Progenitor cell of endocrine pancreas (in vitro differentiated cells): ENCODE results near the gene PDZD2. TPM values are rescaled to one million over a fixed set of nuclear protein-coding genes. Genes with fewer than 3 reads are reported as not detected.

Experiments used
- DNase-seq: peaks from one replicate; pipeline ENCODE4 v3.0.0; 2021; ENCODE audit warnings: low spot score; ENCODE audit not compliant: unreplicated experiment
- H3K27ac Mint-ChIP-seq: 2 replicates; pipeline ENCODE4 v1.8.0; 2021; ENCODE audit warnings: mild to moderate bottlenecking, moderate library complexity, mixed read lengths
- H3K27me3 Mint-ChIP-seq: 2 replicates; pipeline ENCODE4 v1.8.0; 2021; ENCODE audit warnings: mixed read lengths
- H3K36me3 Mint-ChIP-seq: 2 replicates; pipeline ENCODE4 v1.8.0; 2022; ENCODE audit warnings: mixed read lengths; ENCODE audit not compliant: insufficient read depth
- H3K4me1 Mint-ChIP-seq: 2 replicates; pipeline ENCODE4 v1.8.0; 2021; ENCODE audit warnings: low read depth, mixed read lengths
- H3K4me3 Mint-ChIP-seq: 2 replicates; pipeline ENCODE4 v1.8.0; 2021; ENCODE audit warnings: low read depth, mild to moderate bottlenecking, moderate library complexity, mixed read lengths
- H3K9me3 Mint-ChIP-seq: 2 replicates; pipeline ENCODE4 v1.8.0; 2021; ENCODE audit warnings: low read depth, mixed read lengths
- CTCF ChIP-seq: fragments of 200-600 bp; sonication (generic); IDR thresholded peaks from one replicate; pipeline ENCODE4 v1.5.0; 2021; ENCODE audit warnings: antibody characterized with exemption, mild to moderate bottlenecking; ENCODE audit not compliant: unreplicated experiment
- total RNA-seq: library from RNA; stranded (reverse); gene quantifications from 2 replicates; pipeline ENCODE4 v1.2.1, GENCODE V29; 2021

PDZD2 gene
- total RNA-seq, 1 donor from 2014 or later: 3.1 TPM

- Mint-ChIP-seq H3K4me3 (no peak overlapping the region), H3K27ac (no peak overlapping the region), H3K36me3 (no peaks in the 10 kb centered on the region), H3K27me3 (peaks cover 23% of the 10 kb centered on the region), H3K9me3 (no peaks in the 10 kb centered on the region), H3K4me1 (peaks cover 7% of the 10 kb centered on the region)
- no peak for TF ChIP-seq CTCF
- DNase-seq: no peak
Measured at GRCh38 chr5:31635446-31635845, 3.5 kb upstream of the PDZD2 start.

- Mint-ChIP-seq H3K4me3 (peak overlapping the region; percentile 5), H3K27ac (no peak overlapping the region), H3K27me3 (peaks cover 20% of the 10 kb centered on the region), H3K36me3 (no peaks in the 10 kb centered on the region), H3K4me1 (peaks cover 7% of the 10 kb centered on the region), H3K9me3 (no peaks in the 10 kb centered on the region)
- TF ChIP-seq CTCF: no peak
- no peak for DNase-seq
Measured at GRCh38 chr5:31637851-31638250, 1.1 kb upstream of the PDZD2 start.

- Mint-ChIP-seq H3K36me3 (no peaks in the 10 kb centered on the region), H3K4me3 (peak overlapping the region; percentile 87), H3K27ac (no peak overlapping the region), H3K9me3 (no peaks in the 10 kb centered on the region), H3K27me3 (peaks cover 20% of the 10 kb centered on the region), H3K4me1 (peaks cover 7% of the 10 kb centered on the region)
- DNase-seq: no peak
- TF ChIP-seq CTCF: no peak
Measured at GRCh38 chr5:31638345-31638744, 586 bp upstream of the PDZD2 start.

- H3K27ac Mint-ChIP-seq: no peak overlapping the region
- H3K27me3 Mint-ChIP-seq: peaks cover 24% of the 10 kb centered on the region
- peak; percentile 14 for DNase-seq
- peaks cover 7% of the 10 kb centered on the region for H3K4me1 Mint-ChIP-seq
- no peaks in the 10 kb centered on the region for H3K36me3 Mint-ChIP-seq
- TF ChIP-seq CTCF: no peak
- peak overlapping the region; percentile 68 for H3K4me3 Mint-ChIP-seq
- H3K9me3 Mint-ChIP-seq: no peaks in the 10 kb centered on the region
Measured at GRCh38 chr5:31639481-31640411, 815 bp downstream of the PDZD2 start.

- Mint-ChIP-seq H3K4me3 (peak overlapping the region; percentile 68), H3K27ac (no peak overlapping the region), H3K9me3 (no peaks in the 10 kb centered on the region), H3K36me3 (no peaks in the 10 kb centered on the region), H3K4me1 (peaks cover 7% of the 10 kb centered on the region), H3K27me3 (peaks cover 28% of the 10 kb centered on the region)
- no peak for TF ChIP-seq CTCF
- DNase-seq: no peak
Measured at GRCh38 chr5:31640573-31640972, 1.6 kb downstream of the PDZD2 start.
